NCI-H524 (cell line): ENCODE data around the gene PSG2.
"Not testable (repeated sequence)": the region's sequence is repeated elsewhere in the genome, so short reads cannot be mapped to it uniquely, and the experiment has no call there.

Experiments used
- DNase-seq, 2 experiments: peaks; one replicate each; lab custom pipeline; 2025; lab: John Stamatoyannopoulos, UW

The PSG2 gene

DNA sequence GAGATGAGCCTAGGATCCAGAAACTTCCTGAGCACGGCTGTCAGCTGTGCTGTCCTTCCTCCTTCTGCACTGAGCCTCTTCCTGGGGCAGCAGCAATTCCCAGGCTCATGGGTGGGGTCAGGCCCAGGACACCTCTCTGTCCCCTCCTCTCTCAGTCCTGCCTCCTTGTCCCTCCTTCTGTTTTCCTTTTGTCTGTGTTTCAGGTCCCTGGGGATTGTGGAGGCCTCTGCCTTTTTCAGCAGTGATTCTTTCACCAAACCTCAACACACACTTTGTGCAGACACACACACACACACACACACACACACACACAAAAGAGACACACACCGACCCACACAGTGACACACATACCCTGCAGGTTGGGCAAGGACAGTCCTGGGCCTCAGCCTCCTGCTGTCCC is at the start of gene PSG2:
Gene PSG2, minus strand, starts transcription at position 101 of the 400 bp plus-strand sequence. CDS start 132 bp downstream, outside the sequence.
- not testable (repeated sequence) for DNase-seq

DNA sequence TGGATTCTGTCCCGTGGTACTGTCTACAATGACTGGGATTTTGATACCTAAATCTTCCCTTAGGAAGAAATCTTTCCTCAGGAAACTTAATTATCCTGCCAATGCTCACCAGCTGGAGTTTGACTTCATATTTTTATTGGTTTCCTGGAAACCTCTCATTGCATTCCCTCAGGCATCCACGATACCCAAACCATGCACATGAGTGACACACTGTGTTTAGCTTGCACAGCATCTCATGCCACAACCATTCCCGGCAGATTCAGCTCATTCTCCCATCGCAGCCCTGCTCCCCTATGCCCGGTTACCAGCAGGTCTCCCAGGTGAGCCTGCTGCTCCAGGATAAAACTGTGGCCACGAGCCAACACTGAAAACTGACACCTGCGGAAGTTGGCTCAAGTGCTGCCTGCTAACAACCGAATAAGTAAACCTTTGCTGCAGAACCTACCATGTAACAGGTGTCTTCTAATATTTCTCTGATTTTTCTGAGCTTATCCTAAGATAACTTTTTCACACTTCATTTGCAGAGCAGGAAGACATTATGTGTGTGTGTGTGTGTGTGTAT is 48.9 kb upstream of the PSG2 start:
- not testable (repeated sequence) for DNase-seq

DNA sequence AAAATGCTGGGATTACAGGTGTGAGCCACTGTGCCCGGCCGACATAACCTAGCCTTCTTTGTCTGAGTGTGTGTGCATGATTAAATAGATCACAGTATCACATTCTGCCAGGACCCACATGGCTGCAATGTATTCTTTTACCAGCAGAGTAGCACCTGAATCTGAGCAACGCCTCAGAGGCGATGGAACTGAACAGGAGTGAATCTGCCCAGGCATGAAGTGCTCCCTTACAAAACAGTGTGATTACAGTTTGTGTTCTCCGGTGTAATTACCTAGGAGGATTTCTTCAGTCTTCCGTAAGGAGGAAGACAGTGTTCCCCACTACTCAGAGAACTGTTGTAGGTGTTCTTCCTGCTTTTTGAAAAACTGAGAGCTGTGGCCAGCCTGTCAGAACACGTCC is 46.7 kb upstream of the PSG2 start:
- not testable (repeated sequence) for DNase-seq

DNA sequence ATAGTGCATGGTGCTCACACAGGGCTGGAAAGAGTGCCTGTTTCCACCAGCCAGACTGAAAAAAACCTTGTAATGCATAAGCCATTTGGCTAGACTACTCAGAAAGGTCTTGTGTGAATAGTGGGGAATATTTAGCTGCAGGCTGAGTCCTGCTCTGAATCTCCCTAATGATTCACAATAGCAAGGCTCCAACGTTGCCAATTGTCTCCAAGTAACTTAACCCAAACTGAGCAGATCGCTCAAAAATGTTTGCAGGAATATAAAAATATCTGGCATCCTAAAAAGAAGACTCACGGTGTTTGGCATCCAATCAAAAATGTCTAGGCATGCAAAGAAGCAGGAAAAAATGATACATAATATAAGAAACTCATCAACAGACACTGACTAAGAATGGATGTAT is 44.8 kb upstream of the PSG2 start:
- DNase-seq, result not testable (repeated sequence)

DNA sequence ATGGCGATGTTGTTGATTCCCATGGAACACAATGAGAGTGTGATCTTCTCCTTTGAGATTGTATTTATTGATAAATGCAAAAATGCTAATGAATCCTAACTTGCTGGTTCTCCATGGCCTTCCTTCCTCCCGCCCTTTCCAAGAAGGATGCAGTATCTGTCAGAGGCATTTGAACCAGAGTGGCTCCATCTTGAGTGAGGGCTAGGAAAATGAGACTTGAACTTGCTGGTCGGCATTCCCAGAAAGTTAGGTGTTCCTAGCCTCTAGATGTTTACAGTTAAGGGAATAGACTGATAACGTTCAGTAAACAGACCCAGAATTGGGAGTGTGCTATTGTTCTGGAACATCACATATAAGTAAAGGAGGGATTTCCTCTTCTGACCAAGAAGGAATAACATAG is 44.2 kb upstream of the PSG2 start:
- no peak for DNase-seq

DNA sequence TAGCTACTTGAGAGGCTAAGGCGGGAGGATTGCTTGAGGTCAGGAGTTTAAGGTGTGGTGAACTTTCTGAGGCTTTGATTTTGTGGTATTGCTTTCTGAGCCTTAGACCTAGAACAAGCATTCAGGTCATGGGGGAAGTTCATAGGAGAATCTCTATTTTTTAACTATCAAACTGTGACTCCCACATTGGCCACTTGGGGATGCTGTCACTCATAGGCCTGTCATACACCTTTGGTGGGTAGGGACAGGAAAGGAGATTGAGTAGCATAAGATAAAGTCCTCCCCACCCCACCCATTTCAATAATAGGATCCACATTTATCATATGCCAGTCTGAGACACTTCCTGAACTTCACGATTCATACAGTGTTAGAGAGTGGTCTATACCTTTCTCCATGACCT is 41.9 kb upstream of the PSG2 start:
- DNase-seq, result no peak

DNA sequence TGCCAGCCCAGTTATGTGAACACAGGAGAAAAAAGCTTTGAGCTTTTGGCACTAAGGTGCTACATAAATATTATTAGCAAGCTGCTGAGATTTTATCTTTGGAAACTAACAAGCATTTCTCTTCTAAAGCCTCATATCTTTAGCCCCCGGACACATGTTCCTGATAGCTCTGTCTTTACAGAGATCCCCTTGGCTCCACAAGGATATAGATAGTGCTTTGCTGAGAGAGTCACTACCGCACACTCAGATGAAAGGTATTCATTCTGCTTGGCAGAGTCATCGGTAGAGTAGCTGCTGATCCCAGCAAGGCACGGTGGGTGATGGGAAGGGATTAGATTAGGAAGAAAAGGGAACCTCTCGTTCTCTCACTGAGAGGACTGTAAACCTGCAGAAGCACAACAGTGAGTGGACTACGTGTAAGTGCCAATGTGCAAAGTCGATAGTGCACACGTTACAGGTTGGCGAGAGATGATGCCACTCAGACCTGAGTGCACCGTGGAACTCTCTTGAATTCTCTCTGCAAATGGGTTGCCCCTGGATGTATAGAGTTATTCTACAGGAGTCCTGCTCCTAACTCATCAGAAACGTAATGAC is 38.0 kb upstream of the PSG2 start:
- not testable (repeated sequence) for DNase-seq

DNA sequence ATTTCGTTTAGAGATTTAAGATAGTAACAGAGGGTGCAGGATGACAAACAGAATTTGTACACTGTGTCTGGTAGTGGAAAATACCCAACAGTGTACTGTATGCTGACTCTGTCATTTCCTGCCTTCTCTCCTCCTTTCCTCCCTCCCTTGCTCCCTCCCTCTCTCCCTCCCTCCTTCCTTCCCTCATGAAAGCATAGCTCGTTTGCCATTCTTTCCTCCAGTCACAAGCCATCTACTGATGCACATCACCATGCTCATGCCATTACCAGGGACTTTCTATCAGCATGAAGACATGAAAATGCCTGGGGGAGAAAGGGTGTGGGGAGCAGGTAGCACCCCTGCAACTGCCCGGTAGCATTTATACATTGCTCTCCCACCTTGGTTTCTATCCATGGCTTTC is 37.0 kb upstream of the PSG2 start:
- DNase-seq, result not testable (repeated sequence)

DNA sequence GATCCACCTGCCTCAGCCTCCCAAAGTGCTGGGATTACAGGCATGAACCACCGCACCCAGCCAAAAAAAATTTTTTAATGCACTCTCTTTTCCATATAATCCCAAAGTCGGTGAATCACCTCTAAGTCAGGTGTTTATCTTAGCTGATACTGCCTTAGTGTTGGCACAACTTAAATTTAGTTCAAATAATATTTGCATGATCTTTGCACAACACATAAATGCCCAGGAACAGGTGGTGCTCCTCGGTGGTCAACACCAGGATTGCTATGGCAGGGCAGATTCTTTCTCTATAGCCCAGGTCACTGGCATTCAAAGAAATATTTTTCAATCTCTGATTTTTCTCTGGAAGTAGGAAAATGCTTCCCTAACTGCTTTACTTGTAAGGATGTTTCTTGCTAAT is 33.9 kb upstream of the PSG2 start:
- DNase-seq, result not testable (repeated sequence)

DNA sequence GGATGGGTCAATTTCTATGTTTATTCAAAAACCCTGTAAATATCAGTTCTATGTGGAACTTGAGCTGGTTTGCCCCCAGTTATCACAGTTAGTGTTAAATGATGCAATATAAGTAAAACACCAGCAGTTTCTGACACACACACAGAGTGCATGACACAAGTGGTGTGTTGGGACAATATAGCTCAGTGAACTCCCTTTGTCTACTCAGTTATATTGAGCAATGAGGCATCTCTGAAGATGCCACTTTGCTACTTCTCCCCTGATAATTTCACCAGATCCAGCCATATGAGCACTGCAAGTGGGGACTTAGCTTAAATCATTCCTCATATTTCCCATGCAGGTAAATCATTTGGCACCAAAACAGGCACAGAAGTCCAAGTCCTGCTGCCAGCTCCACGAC is 33.0 kb upstream of the PSG2 start:
- not testable (repeated sequence) for DNase-seq

DNA sequence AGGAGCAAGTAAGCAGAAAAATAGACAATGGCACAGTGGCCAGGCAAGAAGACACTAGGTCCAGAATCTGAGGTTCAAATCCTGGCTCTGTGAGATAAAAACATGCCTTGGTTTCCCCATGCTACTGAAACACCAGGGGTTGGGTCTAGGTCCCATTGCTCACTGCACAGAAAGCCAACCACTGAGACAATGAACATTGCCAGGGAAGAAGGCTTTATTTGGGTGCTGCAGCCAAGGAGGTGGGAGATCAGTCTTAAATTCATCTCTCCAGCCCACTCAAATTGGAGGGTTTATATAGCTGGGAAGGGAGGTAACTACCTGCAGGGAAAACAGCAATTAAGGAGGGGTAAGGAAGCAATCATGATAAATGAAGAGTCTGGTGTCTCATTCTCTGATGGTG is 32.6 kb upstream of the PSG2 start:
- not testable (repeated sequence) for DNase-seq

DNA sequence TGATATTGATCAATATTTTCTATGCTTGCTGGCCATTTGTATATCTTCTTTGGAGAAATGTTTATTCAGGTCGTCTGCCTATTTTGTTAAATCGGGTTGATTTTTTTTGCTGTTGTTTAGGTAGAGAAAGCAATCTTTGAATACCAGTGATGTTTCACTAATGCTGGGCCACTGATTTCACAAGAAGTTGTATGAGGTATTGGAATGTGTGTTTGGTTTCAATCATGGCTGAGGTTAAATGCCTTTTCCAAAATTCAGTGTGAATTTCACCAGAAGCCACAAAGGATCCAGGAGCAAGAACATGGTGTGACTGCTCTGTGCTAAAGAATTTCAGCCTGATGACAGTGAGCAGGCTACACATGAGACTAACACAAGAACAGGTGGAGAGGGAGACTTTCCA is 32.1 kb upstream of the PSG2 start:
- not testable (repeated sequence) for DNase-seq

DNA sequence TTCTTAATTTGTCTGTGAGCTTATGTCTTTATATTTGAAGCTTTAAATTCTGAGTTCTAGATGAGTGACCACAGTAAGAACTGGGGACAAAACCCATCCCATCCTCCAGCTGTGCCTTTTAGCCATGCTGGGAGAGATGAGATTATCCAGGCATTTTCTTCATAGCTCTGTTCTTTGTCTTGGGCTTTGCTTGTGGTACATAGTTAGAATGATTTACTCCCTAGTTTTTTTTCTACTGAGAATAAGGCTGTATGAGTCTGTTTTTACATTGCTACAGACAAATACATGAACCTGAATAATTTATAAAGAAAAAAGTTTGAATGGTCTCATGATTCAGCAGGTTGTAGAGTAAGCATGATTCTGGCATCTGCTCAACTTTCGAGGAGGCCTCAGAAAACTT is 24.9 kb upstream of the PSG2 start:
- not testable (repeated sequence) for DNase-seq

DNA sequence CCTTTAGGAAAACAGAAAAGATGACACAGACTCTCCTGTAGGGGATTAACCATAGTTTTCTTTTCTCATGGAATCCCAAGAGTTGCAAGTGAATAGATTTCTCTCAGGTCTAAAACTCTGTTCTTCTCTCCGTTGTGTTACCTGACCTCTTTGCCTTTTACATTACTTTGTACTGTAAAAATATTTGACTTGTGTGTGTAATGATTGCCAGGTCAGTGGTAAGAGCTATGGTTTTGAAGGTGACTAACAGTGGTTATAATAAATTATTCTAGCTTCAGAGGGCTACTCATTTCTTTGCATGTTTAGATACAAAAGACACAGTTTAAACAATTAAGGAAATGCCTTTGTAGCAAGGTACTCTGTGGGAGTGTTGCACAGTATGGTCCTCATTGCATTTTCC is 23.0 kb upstream of the PSG2 start:
- DNase-seq, result no peak

DNA sequence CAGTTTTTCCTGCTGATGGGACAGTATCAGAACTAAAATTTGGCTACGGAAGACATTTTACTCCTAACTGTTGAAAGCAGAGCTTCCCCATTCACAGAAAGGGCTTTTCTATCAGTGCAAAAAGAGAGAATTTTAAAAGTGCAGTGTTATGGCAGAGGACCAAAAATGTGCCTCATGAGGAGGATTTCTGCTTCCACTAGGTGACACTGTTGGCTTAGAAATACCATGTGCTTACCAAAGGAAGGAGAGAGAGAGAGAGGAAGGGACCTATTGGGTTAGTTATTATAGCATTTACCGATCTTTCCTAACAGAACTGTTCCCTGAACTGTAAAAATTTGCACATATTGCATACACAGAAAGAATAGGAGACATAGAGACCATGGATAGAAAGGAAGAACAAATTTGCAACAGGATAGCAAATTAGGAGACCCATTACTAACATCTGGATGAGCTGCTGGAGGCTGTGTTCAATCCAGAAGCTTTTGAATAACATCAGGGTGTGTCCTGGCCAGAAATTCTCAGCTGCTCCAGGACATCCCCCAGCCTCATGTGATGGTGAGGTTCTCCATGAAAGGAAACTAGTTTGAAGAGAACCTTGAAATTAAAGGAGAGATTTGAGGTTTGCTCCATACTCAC is 21.8 kb upstream of the PSG2 start:
- not testable (repeated sequence) for DNase-seq

DNA sequence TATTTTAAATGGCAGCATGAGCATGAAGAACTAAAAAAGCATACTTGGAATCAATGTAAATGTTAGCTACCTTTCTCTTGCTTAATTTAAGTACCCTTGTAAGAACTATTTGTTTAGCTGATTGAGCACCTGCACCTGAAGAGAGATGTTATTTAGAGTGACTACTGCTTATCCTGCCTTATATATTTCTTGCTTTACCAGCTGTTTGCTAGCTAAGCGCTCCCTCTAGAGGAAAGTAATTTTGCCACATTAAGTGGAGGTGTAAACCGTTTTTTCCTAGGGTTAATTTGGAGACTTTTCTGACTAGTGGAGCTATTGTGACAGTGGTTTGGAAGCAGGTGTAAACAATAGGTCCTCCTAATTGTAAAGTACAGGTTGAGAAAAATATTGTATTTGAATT is 19.4 kb upstream of the PSG2 start:
- no peak for DNase-seq

DNA sequence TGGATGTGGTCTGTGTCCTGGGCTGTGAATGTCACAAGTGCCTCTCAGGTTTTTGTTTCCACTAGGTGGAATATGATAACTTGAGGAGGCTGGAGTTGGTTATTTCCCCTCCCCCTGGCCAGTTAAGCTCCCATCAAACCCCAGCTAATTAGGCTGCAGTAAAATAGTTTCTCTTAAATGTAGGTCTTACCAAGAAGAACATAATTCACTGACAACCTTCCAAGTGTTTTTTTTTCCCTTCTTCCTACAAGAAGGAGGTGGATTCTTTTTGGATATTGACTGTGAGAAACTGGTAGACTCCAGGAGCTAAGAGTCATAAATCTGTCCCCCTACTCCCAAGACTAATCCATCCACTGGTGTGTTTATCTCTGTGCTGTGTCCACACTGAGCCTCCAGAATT is 15.9 kb upstream of the PSG2 start:
- DNase-seq, result not testable (repeated sequence)

DNA sequence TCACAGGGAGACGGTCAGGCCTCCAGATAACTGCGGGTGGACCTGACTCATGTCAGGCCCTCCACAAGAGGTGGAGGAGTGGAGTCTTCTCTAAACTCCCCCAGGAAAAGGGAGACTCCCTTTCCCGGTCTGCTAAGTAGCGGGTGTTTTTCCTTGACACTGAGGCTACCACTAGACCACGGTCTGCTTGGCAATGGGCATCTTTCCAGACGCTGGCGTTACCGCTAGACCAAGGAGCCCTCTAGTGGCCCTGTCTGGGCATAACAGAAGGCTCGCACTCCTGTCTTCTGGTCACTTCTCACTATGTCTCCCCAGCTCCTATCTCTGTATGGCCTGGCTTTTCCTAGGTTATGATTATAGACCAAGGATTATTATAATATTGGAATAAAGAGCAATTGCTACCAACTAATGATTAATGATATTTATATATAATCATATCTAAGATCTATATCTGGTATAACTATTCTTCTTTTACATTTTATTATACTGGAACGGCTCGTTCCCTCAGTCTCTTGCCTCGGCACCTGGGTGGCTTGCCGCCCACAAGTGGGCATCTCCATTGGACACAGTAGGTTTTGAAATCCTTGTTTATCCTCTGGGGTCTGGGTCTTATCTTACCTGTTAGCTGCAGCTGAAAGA is 5.3 kb upstream of the PSG2 start:
- not testable (repeated sequence) for DNase-seq

DNA sequence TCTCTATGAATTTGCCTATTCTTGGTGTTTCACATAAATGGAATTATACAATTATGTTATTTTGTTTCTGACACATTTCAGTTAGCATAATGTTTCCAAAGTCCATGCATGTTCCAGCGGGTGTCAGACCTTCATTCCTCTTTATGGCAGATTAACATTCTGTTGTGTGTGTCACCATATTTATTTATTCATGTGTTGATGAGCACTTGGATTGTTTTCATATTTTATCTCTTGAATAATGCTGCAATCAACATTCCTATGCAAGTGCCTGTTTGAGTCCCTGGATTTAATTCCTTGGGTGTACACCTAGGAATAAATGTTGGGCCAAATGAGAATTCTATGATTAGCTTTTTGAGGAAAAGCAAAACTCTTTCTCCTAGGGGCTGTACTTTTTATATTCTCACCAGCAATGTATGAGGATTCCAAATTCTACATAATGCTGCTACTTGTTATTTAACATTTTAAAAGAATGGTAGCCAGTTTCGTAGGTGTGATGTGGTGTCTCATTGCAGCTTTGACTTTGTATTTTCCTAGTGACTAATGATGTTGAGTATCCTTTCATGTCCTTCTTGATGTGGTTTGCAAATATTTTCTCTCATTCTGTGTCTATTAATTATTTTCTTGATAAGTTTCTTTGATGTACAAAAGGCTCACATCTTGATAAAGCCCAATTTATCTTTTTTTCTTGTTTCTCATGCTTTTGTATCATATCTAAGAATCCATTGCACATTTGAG is 3.5 kb upstream of the PSG2 start:
- not testable (repeated sequence) for DNase-seq

DNA sequence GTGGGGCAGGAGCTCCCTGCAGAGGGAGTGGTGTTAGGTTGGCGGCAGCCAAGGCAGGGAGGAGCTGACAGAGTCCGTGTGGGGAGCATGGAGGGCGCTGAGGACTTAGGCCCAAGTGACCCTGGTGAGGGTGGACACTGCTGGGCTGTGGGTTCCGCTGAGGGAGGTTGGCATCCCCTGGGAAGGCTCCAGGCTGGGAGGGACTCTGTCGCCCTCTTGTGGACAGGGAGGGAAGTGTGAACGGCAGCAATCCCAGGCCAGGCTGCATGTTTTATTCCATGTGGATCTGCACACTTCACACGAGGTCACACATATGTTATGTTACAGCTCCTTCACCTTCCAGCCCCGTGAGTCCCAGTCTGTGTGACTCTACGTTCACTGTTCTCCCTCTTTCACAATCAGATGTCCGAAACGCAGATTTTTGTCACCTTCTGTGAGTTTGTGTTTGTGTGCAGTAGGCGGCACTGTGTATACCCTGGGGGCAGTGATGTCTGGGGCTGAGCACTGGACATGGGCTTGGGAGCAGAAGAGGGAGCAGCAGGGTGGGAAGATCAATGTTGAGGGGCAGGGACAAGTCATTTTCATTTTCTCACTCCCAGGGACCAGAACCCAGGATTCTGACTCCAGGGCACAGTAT is 1.8 kb upstream of the PSG2 start:
- DNase-seq, result not testable (repeated sequence)

DNA sequence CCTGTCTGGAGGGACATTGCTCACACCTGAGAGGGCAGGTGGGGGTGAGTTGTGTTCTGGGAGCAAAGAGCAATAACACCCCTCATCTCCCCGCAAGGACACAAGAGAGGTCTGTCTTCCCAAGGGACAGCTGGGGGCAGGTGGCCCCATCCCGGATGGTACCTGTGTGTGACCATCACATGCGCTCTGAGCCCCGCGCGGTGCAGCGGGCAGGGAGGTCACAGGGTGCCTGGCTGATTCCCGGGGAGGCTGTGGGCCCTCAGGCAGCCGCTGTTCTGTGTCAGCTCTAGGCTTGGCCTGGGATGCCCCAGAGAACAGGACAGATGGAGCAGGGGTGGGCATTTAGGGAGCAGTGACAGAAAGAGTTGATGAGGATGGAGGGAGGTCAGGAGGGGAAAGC is 1.2 kb upstream of the PSG2 start:
- DNase-seq, result not testable (repeated sequence)

DNA sequence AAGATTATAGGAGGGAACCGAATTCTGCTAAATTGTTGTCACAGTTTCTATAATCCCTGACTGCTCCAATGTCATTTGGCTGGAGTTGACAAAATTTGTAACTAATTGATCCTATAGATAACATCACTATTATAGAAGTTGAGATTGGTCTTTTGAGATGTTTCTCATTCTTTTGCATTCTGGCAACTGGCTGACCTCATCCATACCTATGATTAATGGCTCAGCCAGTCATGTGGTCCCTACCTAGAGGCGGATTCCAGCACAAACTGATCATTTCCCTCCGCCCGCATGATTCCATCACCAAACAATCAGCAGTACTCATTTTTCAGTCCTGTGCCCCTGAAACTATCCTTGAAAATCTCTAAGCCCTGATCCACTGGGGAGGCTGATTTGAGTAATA is 4.2 kb downstream of the PSG2 start:
- no peak for DNase-seq
